SK-N-SH treated with all-trans-retinoic acid at 6 μM for 48 hours (cell line): ENCODE measurements around the gene SPRR2B.

Experiments
- ATAC-seq: fragments of 200-7000 bp; cut with Tn5 transposase; 3 replicates; pipeline ENCODE4 v1.9.1; 2020; ENCODE audit warnings: mild to moderate bottlenecking, moderate library complexity
- BACH2 ChIP-seq: fragments of 250-450 bp; sonication (Bioruptor Pico); IDR thresholded peaks from 2 replicates; pipeline ENCODE4 v1.9.0; 2021; ENCODE audit warnings: mild to moderate bottlenecking, borderline replicate concordance
- GLIS3 ChIP-seq: fragments of 250-450 bp; sonication (Bioruptor Pico); IDR thresholded peaks from 2 replicates; pipeline ENCODE4 v1.5.0; 2020; ENCODE audit warnings: mild to moderate bottlenecking, moderate library complexity
- ISL1 ChIP-seq: fragments of 250-450 bp; sonication (Bioruptor Pico); IDR thresholded peaks from 2 replicates; pipeline ENCODE4 v2.1.2; 2022; ENCODE audit warnings: mild to moderate bottlenecking, moderate library complexity
- OSR1 ChIP-seq: fragments of 250-450 bp; sonication (Bioruptor Pico); IDR thresholded peaks from 2 replicates; pipeline ENCODE4 v1.8.0; 2022; ENCODE audit warnings: moderate library complexity, mild to moderate bottlenecking, inconsistent platforms
- PATZ1 ChIP-seq: fragments of 250-450 bp; sonication (Bioruptor Pico); IDR thresholded peaks from 2 replicates; pipeline ENCODE4 v1.8.0; 2020; ENCODE audit warnings: mild to moderate bottlenecking, moderate library complexity, borderline replicate concordance
- POU6F1 ChIP-seq: fragments of 250-450 bp; sonication (Bioruptor Pico); IDR thresholded peaks from 2 replicates; pipeline ENCODE4 v1.8.0; 2021; ENCODE audit warnings: low read depth, mild to moderate bottlenecking, moderate library complexity, borderline replicate concordance
- PPARA ChIP-seq: fragments of 250-450 bp; sonication (Bioruptor Pico); IDR thresholded peaks from 2 replicates; pipeline ENCODE4 v1.5.0; 2020; ENCODE audit warnings: mild to moderate bottlenecking, borderline replicate concordance
- RARB ChIP-seq: fragments of 250-450 bp; sonication (Bioruptor Pico); IDR thresholded peaks from 2 replicates; pipeline ENCODE4 v1.8.0; 2021; ENCODE audit warnings: mild to moderate bottlenecking, moderate library complexity
- SNAI2 ChIP-seq: fragments of 250-450 bp; sonication (Bioruptor Pico); IDR thresholded peaks from 2 replicates; pipeline ENCODE4 v1.5.0; 2020; ENCODE audit warnings: mild to moderate bottlenecking, moderate library complexity
- TCF4 ChIP-seq: fragments of 250-450 bp; sonication (Bioruptor Pico); IDR thresholded peaks from 2 replicates; pipeline ENCODE4 v1.8.0; 2021; ENCODE audit warnings: mild to moderate bottlenecking, moderate library complexity, borderline replicate concordance
- TOX ChIP-seq: fragments of 250-450 bp; sonication (Bioruptor Pico); IDR thresholded peaks from 2 replicates; pipeline ENCODE4 v1.8.0; 2021; ENCODE audit warnings: mild to moderate bottlenecking, moderate library complexity, borderline replicate concordance
- TSHZ2 ChIP-seq: fragments of 250-450 bp; sonication (Bioruptor Pico); IDR thresholded peaks from 2 replicates; pipeline ENCODE4 v1.5.0; 2020; ENCODE audit warnings: mild to moderate bottlenecking, moderate library complexity
- ZC3H10 ChIP-seq: fragments of 250-450 bp; sonication (Bioruptor Pico); IDR thresholded peaks from 2 replicates; pipeline ENCODE4 v1.5.1; 2021; ENCODE audit warnings: mild to moderate bottlenecking, moderate library complexity
- ZFP3 ChIP-seq: fragments of 250-450 bp; sonication (Bioruptor Pico); IDR thresholded peaks from 2 replicates; pipeline ENCODE4 v1.5.0; 2020; ENCODE audit warnings: mild to moderate bottlenecking, moderate library complexity
- ZNF70 ChIP-seq: fragments of 450-650 bp; formaldehyde crosslinking; IDR thresholded peaks from 2 replicates; pipeline ENCODE4 v1.5.0; 2020; ENCODE audit warnings: mild to moderate bottlenecking, moderate library complexity
- ZNF8 ChIP-seq: fragments of 450-650 bp; formaldehyde crosslinking; IDR thresholded peaks from 2 replicates; pipeline ENCODE4 v1.5.0; 2020; ENCODE audit warnings: mild to moderate bottlenecking, moderate library complexity
- TF ChIP-seq, protein P1 (sequence below): fragments of 250-450 bp; sonication (Bioruptor Pico); IDR thresholded peaks from 2 replicates; pipeline ENCODE4 v1.5.1; 2020; ENCODE audit warnings: low read depth, mild to moderate bottlenecking, moderate library complexity
- TF ChIP-seq, protein P2 (sequence below): fragments of 250-450 bp; sonication (Bioruptor Pico); IDR thresholded peaks from 2 replicates; pipeline ENCODE4 v1.5.1; 2021; ENCODE audit warnings: mild to moderate bottlenecking, moderate library complexity

The SPRR2B gene

GRCh38 chr1:153032073-153032472 is 39.3 kb downstream of the SPRR2B start:
- TF ChIP-seq ZNF8 (CRISPR knock-in tag) (no peak), OSR1 (CRISPR knock-in tag) (no peak), TCF4 (CRISPR knock-in tag) (no peak), PPARA (CRISPR knock-in tag) (no peak), ISL1 (no peak), PATZ1 (CRISPR knock-in tag) (no peak)
- no peak for ATAC-seq

- ATAC-seq: no peak
- no peak for TF ChIP-seq ISL1
- TF ChIP-seq ZNF8 (CRISPR knock-in tag): no peak
- TF ChIP-seq, protein P1, sequence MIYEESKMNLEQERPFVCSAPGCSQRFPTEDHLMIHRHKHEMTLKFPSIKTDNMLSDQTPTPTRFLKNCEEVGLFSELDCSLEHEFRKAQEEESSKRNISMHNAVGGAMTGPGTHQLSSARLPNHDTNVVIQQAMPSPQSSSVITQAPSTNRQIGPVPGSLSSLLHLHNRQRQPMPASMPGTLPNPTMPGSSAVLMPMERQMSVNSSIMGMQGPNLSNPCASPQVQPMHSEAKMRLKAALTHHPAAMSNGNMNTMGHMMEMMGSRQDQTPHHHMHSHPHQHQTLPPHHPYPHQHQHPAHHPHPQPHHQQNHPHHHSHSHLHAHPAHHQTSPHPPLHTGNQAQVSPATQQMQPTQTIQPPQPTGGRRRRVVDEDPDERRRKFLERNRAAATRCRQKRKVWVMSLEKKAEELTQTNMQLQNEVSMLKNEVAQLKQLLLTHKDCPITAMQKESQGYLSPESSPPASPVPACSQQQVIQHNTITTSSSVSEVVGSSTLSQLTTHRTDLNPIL (CRISPR knock-in tag): no peak
- TF ChIP-seq ZC3H10: no peak
- TF ChIP-seq RARB: no peak
- no peak for TF ChIP-seq PPARA (CRISPR knock-in tag)
Measured at GRCh38 chr1:153030895-153031294, 40.5 kb downstream of the SPRR2B start, which contains the start of gene SPRR1B. SPRR1B (plus strand) TSS chr1:153031203; CDS start chr1:153032346, 1,143 bp downstream.

DNA sequence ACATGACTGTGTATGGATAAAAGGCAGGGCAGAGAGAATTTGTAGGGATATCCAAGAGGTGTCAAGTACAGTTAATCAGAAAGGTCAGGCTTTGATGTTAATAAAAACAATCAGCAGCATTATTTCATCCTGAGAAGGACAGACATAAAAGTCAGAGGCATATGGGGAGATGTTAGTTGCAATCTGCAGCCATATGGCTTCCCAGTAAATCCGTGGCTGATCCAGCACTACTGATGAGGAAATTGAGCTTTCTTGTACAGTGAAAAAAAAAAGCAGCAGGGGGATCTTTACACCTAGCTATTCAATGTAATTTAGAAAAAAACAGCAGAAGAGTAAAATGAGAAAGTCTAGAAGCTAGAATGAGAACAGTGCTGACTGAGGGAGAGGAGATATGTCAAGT is 42.6 kb downstream of the SPRR2B start:
- no peak for TF ChIP-seq PPARA (CRISPR knock-in tag)
- no peak for TF ChIP-seq ZFP3
- TF ChIP-seq, protein P2, sequence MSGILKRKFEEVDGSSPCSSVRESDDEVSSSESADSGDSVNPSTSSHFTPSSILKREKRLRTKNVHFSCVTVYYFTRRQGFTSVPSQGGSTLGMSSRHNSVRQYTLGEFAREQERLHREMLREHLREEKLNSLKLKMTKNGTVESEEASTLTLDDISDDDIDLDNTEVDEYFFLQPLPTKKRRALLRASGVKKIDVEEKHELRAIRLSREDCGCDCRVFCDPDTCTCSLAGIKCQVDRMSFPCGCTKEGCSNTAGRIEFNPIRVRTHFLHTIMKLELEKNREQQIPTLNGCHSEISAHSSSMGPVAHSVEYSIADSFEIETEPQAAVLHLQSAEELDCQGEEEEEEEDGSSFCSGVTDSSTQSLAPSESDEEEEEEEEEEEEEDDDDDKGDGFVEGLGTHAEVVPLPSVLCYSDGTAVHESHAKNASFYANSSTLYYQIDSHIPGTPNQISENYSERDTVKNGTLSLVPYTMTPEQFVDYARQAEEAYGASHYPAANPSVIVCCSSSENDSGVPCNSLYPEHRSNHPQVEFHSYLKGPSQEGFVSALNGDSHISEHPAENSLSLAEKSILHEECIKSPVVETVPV: no peak
- TF ChIP-seq TOX: no peak
- no peak for TF ChIP-seq SNAI2 (CRISPR knock-in tag)
- TF ChIP-seq ISL1: no peak
- no peak for TF ChIP-seq BACH2 (CRISPR knock-in tag)
- TF ChIP-seq POU6F1 (CRISPR knock-in tag): no peak
- no peak for TF ChIP-seq ZNF70 (CRISPR knock-in tag)
- no peak for TF ChIP-seq ZC3H10
- TF ChIP-seq ZNF8 (CRISPR knock-in tag): no peak
- no peak for TF ChIP-seq TCF4 (CRISPR knock-in tag)
- TF ChIP-seq TSHZ2 (CRISPR knock-in tag): no peak
- no peak for TF ChIP-seq GLIS3 (CRISPR knock-in tag)

GRCh38 chr1:153025797-153026196 is 45.6 kb downstream of the SPRR2B start:
- TF ChIP-seq PPARA (CRISPR knock-in tag): no peak
- no peak for TF ChIP-seq PATZ1 (CRISPR knock-in tag)
- no peak for ATAC-seq

More for the DNA sequence above, 42.6 kb downstream of the SPRR2B start:
- no peak for ATAC-seq
